ENCODE data around the gene OR5AN1.

OR5AN1 gene

GRCh38 chr11:59418156-59418555, 59.5 kb downstream of the OR5AN1 start:
- no peak for TF ChIP-seq CTCF (IDR thresholded peaks at IDR 0.05; ENCODE audit: low read depth, low read length, missing control alignments)
- no peak for DNase-seq (ENCODE audit: low read depth)
- H3K4me3 ChIP-seq (ENCODE audit: low read depth, low read length), result no peak overlapping the region

Data from GM12864 (cell line).